Immature natural killer cell (primary cell): ENCODE measurements around the gene DPP10. TPM values are rescaled to one million over a fixed set of nuclear protein-coding genes. Genes with fewer than 3 reads are reported as not detected.

ENCODE experiments used
- DNase-seq, 3 donors: peaks; one replicate each; pipeline ENCODE4 v3.0.0; 2022; ENCODE audit warnings: mixed read lengths in 1 of 3
- H3K27ac Mint-ChIP-seq, 6 donors: one replicate each; pipeline ENCODE4 v1.8.0; 2020; ENCODE audit warnings: mixed read lengths in 6 of 6, mild to moderate bottlenecking in 5 of 6, inconsistent platforms in 4 of 6, moderate library complexity in 3 of 6
- H3K27me3 Mint-ChIP-seq, 3 donors: one replicate each; pipeline ENCODE4 v1.8.0; 2020 to 2021; ENCODE audit warnings: low read depth in 3 of 3, mild to moderate bottlenecking in 3 of 3, mixed read lengths in 3 of 3, moderate library complexity in 3 of 3, inconsistent platforms in 1 of 3
- H3K36me3 Mint-ChIP-seq, 3 donors: one replicate each; pipeline ENCODE4 v1.8.0; 2020; ENCODE audit warnings: mixed read lengths in 3 of 3, inconsistent platforms in 2 of 3, mild to moderate bottlenecking in 2 of 3
- H3K4me1 Mint-ChIP-seq, 2 donors: one replicate each; pipeline ENCODE4 v1.8.0; 2020; ENCODE audit warnings: inconsistent platforms in 2 of 2, mild to moderate bottlenecking in 2 of 2, mixed read lengths in 2 of 2, moderate library complexity in 1 of 2
- H3K4me3 Mint-ChIP-seq, 5 donors: one replicate each; pipeline ENCODE4 v1.8.0; 2020; ENCODE audit warnings: mild to moderate bottlenecking in 5 of 5, mixed read lengths in 5 of 5, inconsistent platforms in 3 of 5, moderate library complexity in 3 of 5
- H3K9me3 Mint-ChIP-seq, 6 donors: one replicate each; pipeline ENCODE4 v1.8.0; 2020; ENCODE audit warnings: mild to moderate bottlenecking in 6 of 6, mixed read lengths in 6 of 6, inconsistent platforms in 4 of 6, moderate library complexity in 3 of 6
- polyA plus RNA-seq, 3 donors: library from polyadenylated mRNA; unstranded; fragments of 300-500 nt; fragmentation: Illumina TruSeq; gene quantifications; one replicate each; pipeline ENCODE4 v1.2.3, GENCODE V29; 2021

DPP10 gene
- polyA plus RNA-seq, 3 donors from 2014 or later: not detected

DNA sequence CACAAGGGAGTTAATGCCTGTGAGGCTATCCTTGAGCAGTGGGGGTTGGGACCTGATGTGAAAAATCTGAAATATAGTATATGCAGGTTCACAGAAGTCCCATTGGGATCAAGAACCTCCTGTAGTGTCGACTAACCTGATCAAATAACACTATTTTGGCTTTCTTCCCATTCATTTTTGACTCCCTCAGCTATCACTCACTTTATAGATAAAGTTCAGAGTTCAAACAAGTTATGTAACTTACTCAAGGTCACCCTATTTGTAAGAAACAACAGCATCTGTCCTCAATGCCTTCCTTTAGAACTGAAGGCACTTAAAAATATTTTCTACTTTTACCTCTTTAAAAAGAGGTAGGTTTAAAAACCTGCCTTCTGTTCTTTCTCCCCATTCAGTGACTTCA lies 341.6 kb downstream of the DPP10 start:
- Mint-ChIP-seq H3K27ac (no peak overlapping the region), H3K4me1 (no peaks in the 10 kb centered on the region), H3K4me3 (no peak overlapping the region), H3K9me3 (peaks cover 0 to 15% (median 3%) of the 10 kb centered on the region in 6 donors), H3K27me3 (peaks cover 0 to 2% (median 0%) of the 10 kb centered on the region in 3 donors), H3K36me3 (no peaks in the 10 kb centered on the region)
- no peak for DNase-seq

DNA sequence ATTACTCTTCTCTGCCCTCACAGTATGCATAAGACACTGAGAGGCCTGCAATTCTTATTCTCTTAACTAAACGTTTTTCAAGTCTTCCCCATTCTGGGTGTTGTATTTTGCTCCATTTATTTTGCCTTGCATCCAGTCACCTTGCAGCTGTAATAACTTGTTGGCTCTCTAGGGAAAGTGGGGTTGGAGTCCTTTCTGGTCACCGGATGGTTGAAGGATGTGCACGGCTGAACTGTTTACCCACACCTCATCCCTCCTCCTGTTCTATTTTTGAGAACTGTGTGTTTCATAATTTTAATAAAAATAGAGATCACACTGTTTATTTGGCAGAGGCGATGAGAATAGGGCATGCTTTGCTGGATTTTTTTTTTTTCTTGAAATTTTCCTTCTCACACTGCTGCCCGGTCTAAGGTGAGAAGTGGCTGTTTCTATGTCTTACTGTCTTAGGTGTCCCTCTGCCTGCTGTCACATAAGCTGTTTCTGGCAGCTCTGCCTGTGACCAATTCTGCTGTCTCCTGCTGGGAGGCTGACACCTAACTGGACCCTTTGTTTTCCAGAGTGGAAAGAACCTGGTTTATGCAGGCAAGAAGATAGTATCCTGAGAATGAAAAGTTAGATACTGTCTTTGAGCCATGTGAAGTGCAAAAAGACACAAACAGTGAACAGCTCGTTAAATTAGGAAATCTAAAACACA lies 342.6 kb downstream of the DPP10 start:
- H3K27ac Mint-ChIP-seq: no peak overlapping the region
- no peaks in the 10 kb centered on the region for H3K4me1 Mint-ChIP-seq
- no peak for DNase-seq
- H3K4me3 Mint-ChIP-seq: no peak overlapping the region
- peaks cover 0 to 2% (median 0%) of the 10 kb centered on the region in 3 donors for H3K27me3 Mint-ChIP-seq
- H3K36me3 Mint-ChIP-seq: no peaks in the 10 kb centered on the region
- peaks cover 0 to 15% (median 3%) of the 10 kb centered on the region in 6 donors for H3K9me3 Mint-ChIP-seq

DNA sequence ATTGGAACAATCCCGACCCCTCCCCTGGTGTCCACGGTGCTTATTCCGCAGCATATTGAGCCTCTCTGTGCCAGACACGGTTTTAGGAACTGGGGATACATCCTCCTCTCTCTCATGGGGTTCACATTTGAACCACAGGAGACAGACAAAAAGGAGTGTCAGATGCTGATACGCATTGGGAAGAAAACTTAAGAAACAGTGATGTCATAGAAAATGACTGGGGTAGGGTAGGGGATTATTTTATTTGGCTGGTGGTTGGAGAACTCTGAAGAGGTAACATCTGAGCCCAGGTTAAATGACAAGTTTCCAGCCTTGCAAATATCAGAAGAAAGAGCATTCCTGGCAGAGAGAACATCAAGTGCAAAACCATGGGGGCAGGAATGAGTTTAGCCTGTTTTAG lies 344.5 kb downstream of the DPP10 start:
- Mint-ChIP-seq H3K4me3 (no peak overlapping the region), H3K4me1 (no peaks in the 10 kb centered on the region), H3K9me3 (peaks cover 0 to 23% (median 3%) of the 10 kb centered on the region in 6 donors), H3K27me3 (peaks cover 0 to 2% (median 1%) of the 10 kb centered on the region in 3 donors), H3K36me3 (no peaks in the 10 kb centered on the region), H3K27ac (no peak overlapping the region)
- DNase-seq: no peak

DNA sequence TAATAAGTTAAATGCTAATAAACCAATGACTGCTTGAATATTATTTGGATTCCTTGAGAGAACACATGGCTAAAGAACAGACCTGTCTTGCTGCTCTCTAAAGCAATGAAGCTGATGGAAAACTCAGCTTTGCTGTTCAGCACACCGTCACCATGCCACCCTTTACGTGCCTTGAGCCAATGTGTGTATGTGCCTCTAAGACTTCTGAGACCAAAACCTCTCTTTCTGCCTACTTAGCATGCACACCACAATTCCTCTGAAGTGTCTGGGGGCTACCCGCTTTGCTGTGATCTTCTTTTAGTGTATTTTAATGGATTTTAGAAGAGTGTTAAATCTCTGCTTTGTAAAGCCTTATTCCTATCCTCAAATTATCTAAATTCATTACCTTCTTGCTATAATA lies 345.0 kb downstream of the DPP10 start:
- Mint-ChIP-seq H3K27ac (no peak overlapping the region), H3K4me3 (no peak overlapping the region), H3K9me3 (peaks cover 0 to 23% (median 3%) of the 10 kb centered on the region in 6 donors), H3K4me1 (no peaks in the 10 kb centered on the region), H3K27me3 (peaks cover 0 to 2% (median 1%) of the 10 kb centered on the region in 3 donors), H3K36me3 (no peaks in the 10 kb centered on the region)
- no peak for DNase-seq

DNA sequence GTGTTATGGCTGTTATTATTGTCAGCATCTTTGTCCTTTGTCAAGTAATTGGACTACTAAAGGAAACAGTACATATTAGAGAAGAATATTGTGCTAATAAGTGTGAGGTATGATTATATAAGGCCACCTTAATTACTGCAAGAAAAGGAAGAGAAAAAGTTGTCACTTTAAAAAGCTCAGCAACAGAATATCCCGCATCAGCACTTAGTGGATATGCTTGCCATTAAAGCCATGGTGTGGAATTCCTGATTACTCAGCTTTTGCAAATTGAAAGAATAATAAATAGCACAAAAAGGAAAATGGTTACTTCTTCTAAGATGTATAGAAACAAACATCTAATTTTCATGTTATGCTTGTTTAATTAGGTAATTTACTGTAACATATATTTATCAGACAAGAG lies 347.5 kb downstream of the DPP10 start:
- H3K4me3 Mint-ChIP-seq: no peak overlapping the region
- H3K4me1 Mint-ChIP-seq: no peaks in the 10 kb centered on the region
- H3K27me3 Mint-ChIP-seq: peaks cover 0 to 2% (median 1%) of the 10 kb centered on the region in 3 donors
- H3K36me3 Mint-ChIP-seq: no peaks in the 10 kb centered on the region
- no peak overlapping the region for H3K27ac Mint-ChIP-seq
- no peak for DNase-seq
- peaks cover 0 to 31% (median 5%) of the 10 kb centered on the region in 6 donors for H3K9me3 Mint-ChIP-seq

DNA sequence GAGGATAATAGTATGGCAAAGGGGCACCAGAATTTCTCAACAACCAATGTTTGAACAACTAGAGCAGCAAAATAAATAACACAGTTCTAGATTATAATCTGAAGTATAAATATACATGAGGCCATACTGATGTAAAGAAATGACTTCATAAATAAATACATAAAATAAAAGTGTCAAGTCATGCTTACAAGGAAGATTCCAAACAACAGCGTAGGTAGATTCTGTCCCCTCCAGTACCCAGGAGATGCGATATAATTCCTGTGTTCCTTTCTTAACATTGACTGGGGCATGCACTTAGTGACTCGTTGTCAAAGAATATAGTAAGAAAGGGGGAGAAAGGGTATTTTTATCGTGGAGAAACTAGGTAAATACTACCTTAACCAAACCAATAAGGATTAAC lies 355.1 kb downstream of the DPP10 start:
- Mint-ChIP-seq H3K9me3 (peaks cover 2 to 26% (median 8%) of the 10 kb centered on the region in 6 donors), H3K27ac (no peak overlapping the region), H3K4me3 (no peak overlapping the region), H3K36me3 (no peaks in the 10 kb centered on the region), H3K4me1 (no peaks in the 10 kb centered on the region), H3K27me3 (peaks cover 0 to 2% (median 0%) of the 10 kb centered on the region in 3 donors)
- DNase-seq: no peak

GRCh38 chr2:114797942-114798341 lies 355.5 kb downstream of the DPP10 start:
- no peak overlapping the region for H3K4me3 Mint-ChIP-seq
- no peak overlapping the region for H3K27ac Mint-ChIP-seq
- DNase-seq: no peak
- no peaks in the 10 kb centered on the region for H3K4me1 Mint-ChIP-seq
- H3K9me3 Mint-ChIP-seq: peaks cover 2 to 27% (median 9%) of the 10 kb centered on the region in 6 donors
- H3K36me3 Mint-ChIP-seq: no peaks in the 10 kb centered on the region
- H3K27me3 Mint-ChIP-seq: peaks cover 0 to 2% (median 0%) of the 10 kb centered on the region in 3 donors

DNA sequence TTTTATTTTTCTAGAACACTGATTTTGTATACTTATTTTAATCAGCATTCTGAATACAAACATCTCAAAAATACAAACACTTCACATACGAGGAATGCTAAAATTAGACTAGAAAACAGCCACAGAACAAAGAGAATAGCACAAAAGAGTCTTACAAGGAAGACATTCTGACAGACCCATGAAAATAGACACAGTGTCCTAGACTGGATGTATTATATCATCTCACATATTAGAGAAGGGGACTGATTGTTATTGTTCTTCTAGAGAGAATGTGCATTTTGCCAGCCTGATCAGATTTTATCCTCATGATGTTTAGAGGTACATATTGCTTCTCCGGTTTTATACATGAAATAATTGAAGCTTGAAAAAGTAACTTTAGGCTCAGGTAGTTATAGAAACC lies 357.9 kb downstream of the DPP10 start:
- no peaks in the 10 kb centered on the region for H3K4me1 Mint-ChIP-seq

GRCh38 chr2:114805195-114805594 lies 362.8 kb downstream of the DPP10 start:
- Mint-ChIP-seq H3K9me3 (peaks cover 5 to 34% (median 11%) of the 10 kb centered on the region in 6 donors), H3K27me3 (no peaks in the 10 kb centered on the region), H3K27ac (no peak overlapping the region), H3K4me3 (no peak overlapping the region), H3K36me3 (no peaks in the 10 kb centered on the region), H3K4me1 (no peaks in the 10 kb centered on the region)
- no peak for DNase-seq

More for the DNA sequence above, 357.9 kb downstream of the DPP10 start:
- Mint-ChIP-seq H3K4me3 (no peak overlapping the region), H3K36me3 (no peaks in the 10 kb centered on the region), H3K9me3 (peaks cover 2 to 35% (median 16%) of the 10 kb centered on the region in 6 donors), H3K27ac (no peak overlapping the region), H3K27me3 (peaks cover 0 to 2% (median 0%) of the 10 kb centered on the region in 3 donors)
- DNase-seq: no peak

- Mint-ChIP-seq H3K4me3 (no peak overlapping the region), H3K27ac (no peak overlapping the region), H3K36me3 (no peaks in the 10 kb centered on the region), H3K4me1 (no peaks in the 10 kb centered on the region), H3K27me3 (no peaks in the 10 kb centered on the region), H3K9me3 (peaks cover 1 to 24% (median 13%) of the 10 kb centered on the region in 6 donors)
- DNase-seq: no peak
Measured at GRCh38 chr2:114810092-114810491, 367.7 kb downstream of the DPP10 start.

DNA sequence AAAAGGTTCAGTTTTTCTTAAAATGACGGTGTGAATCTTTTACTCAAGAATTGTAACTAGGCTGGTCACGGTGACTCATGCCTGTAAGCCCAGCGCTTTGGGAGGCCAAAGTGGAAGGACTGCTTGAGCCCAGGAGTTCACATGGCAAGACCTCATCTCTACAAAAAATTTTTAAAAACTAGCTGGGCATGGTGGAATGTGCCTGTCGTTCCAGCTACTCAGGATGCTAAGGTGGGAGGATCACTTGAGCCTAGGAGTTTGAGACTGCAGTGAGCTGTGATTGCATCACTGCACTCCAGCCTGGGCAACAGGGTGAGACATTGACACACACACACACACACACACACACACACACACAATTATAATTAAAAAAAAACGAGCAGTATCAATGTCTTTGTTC lies 369.8 kb downstream of the DPP10 start:
- Mint-ChIP-seq H3K36me3 (no peaks in the 10 kb centered on the region), H3K9me3 (peaks cover 5 to 21% (median 13%) of the 10 kb centered on the region in 6 donors), H3K27ac (no peak overlapping the region), H3K27me3 (no peaks in the 10 kb centered on the region), H3K4me3 (no peak overlapping the region), H3K4me1 (no peaks in the 10 kb centered on the region)
- DNase-seq: no peak

GRCh38 chr2:114814355-114814754 lies 371.9 kb downstream of the DPP10 start:
- H3K27me3 Mint-ChIP-seq: no peaks in the 10 kb centered on the region
- no peak overlapping the region for H3K27ac Mint-ChIP-seq
- peaks cover 5 to 32% (median 16%) of the 10 kb centered on the region in 6 donors for H3K9me3 Mint-ChIP-seq

GRCh38 chr2:114821055-114821454 lies 378.6 kb downstream of the DPP10 start:
- DNase-seq: no peak
- Mint-ChIP-seq H3K27ac (no peak overlapping the region), H3K4me1 (no peaks in the 10 kb centered on the region), H3K9me3 (peaks cover 7 to 54% (median 20%) of the 10 kb centered on the region in 6 donors), H3K36me3 (peaks cover 0 to 3% (median 0%) of the 10 kb centered on the region in 3 donors), H3K27me3 (no peaks in the 10 kb centered on the region), H3K4me3 (no peak overlapping the region)

More at GRCh38 chr2:114814355-114814754, 371.9 kb downstream of the DPP10 start:
- no peaks in the 10 kb centered on the region for H3K4me1 Mint-ChIP-seq
- no peak for DNase-seq
- H3K36me3 Mint-ChIP-seq: no peaks in the 10 kb centered on the region
- H3K4me3 Mint-ChIP-seq: no peak overlapping the region

DNA sequence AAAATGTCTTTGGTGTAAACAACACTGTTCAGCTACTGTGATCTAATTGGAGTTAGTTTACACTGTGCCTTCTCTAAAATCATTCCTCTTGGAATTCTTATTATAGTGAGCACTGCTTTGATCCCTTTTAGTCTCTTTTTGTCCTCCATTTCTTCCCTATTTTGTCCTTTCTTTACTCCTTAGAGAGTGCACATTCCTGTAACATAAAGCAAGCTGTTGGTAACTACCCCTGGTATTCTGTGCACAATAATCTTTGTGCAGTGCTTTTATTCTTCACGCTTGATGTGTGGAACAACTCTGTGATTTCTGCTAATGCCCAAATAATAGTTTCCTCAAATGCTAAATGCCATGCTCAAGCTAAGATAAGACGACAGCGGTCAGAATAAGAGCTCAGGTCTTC lies 401.5 kb downstream of the DPP10 start:
- DNase-seq: no peak
- Mint-ChIP-seq H3K27ac (no peak overlapping the region), H3K9me3 (peaks cover 3 to 46% (median 9%) of the 10 kb centered on the region in 6 donors), H3K4me3 (no peak overlapping the region), H3K4me1 (no peaks in the 10 kb centered on the region), H3K27me3 (no peaks in the 10 kb centered on the region), H3K36me3 (no peaks in the 10 kb centered on the region)

DNA sequence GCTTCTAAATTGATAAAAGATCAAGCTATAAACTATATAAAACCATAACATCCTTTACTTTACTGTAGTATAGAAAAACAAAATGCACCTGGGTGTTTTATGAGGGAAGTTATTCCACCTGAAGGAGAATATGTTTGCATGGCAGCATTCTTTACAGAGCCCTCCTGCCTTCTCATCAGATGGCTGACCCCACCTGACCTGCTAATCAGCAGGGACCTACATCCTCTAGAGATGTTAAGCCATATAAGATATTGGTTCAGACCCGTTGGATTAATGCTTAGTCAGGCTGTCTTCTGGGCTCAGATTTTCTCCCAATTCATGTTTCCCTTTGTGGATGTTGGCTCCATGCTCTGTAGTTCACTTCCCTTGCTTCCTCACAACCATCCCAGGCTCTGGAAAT lies 414.8 kb downstream of the DPP10 start:
- H3K4me1 Mint-ChIP-seq: no peaks in the 10 kb centered on the region
- no peaks in the 10 kb centered on the region for H3K27me3 Mint-ChIP-seq
- no peak for DNase-seq
- peaks cover 0 to 16% (median 3%) of the 10 kb centered on the region in 6 donors for H3K9me3 Mint-ChIP-seq
- H3K27ac Mint-ChIP-seq: no peak overlapping the region
- H3K36me3 Mint-ChIP-seq: no peaks in the 10 kb centered on the region
- H3K4me3 Mint-ChIP-seq: no peak overlapping the region
